ENCODE results near the gene KIAA1671. TPM values are rescaled to one million over a fixed set of nuclear protein-coding genes. Genes with fewer than 3 reads are reported as not detected.

KIAA1671 gene
- total and polyA plus RNA-seq, 2 of the 4 experiments (the other 2 are of a cell fraction), result 0.02 TPM; not detected in 1

DNA sequence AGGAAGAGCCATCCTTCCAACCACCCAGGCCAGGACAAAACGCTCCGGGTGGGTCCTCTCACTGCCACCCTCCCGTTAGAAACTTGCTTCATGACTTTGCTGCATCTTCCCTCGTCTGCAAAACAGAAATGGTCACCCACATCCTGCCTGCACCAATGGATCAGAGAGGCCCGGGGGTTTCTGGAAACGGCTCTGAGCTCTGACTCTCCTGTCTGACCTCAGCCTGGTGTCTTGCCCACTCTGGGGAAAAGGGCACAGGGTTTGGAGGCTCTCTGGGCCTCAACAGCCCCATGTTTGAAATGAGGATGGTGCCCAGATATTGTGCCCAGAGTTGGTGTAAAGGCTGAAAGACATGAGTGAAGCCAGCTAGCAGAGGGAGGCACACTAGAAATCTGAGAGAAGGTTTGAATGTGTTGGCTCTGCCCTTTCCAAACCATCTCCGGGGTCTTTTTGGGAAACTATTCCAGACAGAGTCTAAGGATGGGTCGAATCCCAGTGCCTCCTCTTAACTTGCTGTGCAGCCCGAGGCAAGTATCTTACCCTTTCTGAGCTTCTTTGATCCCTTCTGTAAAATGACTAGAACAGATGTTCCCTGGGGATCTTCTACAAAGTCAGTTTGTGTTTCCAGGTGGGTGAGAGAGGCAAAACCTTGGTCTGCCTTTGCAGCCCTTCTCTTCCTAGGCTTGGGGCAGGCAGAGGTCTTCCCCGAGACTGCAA is 249.2 kb downstream of the KIAA1671 start:
- dilution Hi-C loops (cut with HindIII; ENCODE audit: low sequenced_read_pairs, unreplicated experiment), result no loop called here

More for the DNA sequence above, 249.2 kb downstream of the KIAA1671 start:
- POLR2A ChIA-PET (ENCODE audit: unreplicated experiment), result no interaction called here
- no peaks in the 10 kb centered on the region for H4K20me1 ChIP-seq (ENCODE audit: insufficient read depth, low read length)
- no peak overlapping the region for H2AK9ac ChIP-seq (replicated peaks; ENCODE audit: low read depth, low read length, poor library complexity)
- H3K14ac ChIP-seq (replicated peaks; ENCODE audit: low read depth, low read length), result no peak overlapping the region
- H3K36me3 ChIP-seq (ENCODE audit: control insufficient read depth, insufficient read depth, low read length), result no peaks in the 10 kb centered on the region
- no peak overlapping the region for H3K4ac ChIP-seq (ENCODE audit: low read depth, low read length)
- no peak overlapping the region for H2AK5ac ChIP-seq (ENCODE audit: low read depth, low read length)
- CTCF ChIA-PET, result no interaction called here
- H2AFZ ChIP-seq (replicated peaks; ENCODE audit: low read length, poor library complexity), result no peak overlapping the region
- H3K9ac ChIP-seq (ENCODE audit: low read depth, low read length), result no peak overlapping the region
- TF ChIP-seq POLR2A (IDR thresholded peaks at IDR 0.05; ENCODE audit: low read depth, low read length) (no peak), RCOR1 (IDR thresholded peaks at IDR 0.05; ENCODE audit: insufficient replicate concordance, low read length) (no peak), SMC3 (IDR thresholded peaks at IDR 0.05; ENCODE audit: low read depth, low read length) (no peak), CHD1 (IDR thresholded peaks at IDR 0.05; ENCODE audit: low read depth, low read length) (no peak), BHLHE40 (IDR thresholded peaks at IDR 0.05; ENCODE audit: low read depth, low read length) (no peak), CEBPB (IDR thresholded peaks at IDR 0.05; ENCODE audit: low read depth, low read length) (no peak), FOS (IDR thresholded peaks at IDR 0.05; ENCODE audit: low read depth, low read length) (no peak)
- TF ChIP-seq, protein P1, sequence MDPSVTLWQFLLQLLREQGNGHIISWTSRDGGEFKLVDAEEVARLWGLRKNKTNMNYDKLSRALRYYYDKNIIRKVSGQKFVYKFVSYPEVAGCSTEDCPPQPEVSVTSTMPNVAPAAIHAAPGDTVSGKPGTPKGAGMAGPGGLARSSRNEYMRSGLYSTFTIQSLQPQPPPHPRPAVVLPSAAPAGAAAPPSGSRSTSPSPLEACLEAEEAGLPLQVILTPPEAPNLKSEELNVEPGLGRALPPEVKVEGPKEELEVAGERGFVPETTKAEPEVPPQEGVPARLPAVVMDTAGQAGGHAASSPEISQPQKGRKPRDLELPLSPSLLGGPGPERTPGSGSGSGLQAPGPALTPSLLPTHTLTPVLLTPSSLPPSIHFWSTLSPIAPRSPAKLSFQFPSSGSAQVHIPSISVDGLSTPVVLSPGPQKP (IDR thresholded peaks at IDR 0.05; ENCODE audit: borderline replicate concordance, low read depth, low read length), result no peak
- TF ChIP-seq, protein P2, sequence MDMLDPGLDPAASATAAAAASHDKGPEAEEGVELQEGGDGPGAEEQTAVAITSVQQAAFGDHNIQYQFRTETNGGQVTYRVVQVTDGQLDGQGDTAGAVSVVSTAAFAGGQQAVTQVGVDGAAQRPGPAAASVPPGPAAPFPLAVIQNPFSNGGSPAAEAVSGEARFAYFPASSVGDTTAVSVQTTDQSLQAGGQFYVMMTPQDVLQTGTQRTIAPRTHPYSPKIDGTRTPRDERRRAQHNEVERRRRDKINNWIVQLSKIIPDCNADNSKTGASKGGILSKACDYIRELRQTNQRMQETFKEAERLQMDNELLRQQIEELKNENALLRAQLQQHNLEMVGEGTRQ (IDR thresholded peaks at IDR 0.05; ENCODE audit: low read depth, low read length), result no peak
- no TSS peak for BruUV-seq (replicated peaks)
- H3K9me1 ChIP-seq (ENCODE audit: insufficient read depth, low read length), result no peaks in the 10 kb centered on the region
- ATAC-seq (ENCODE audit: low read depth) (no peak), DNase-seq (no peak)
- no peak overlapping the region for H4K91ac ChIP-seq (ENCODE audit: insufficient read depth, low read depth, low read length)
- no peak overlapping the region for H3K4me2 ChIP-seq (ENCODE audit: low read depth, low read length)
- no peak overlapping the region for H2BK15ac ChIP-seq (ENCODE audit: low read depth, low read length)
- no peak overlapping the region for H4K5ac ChIP-seq (ENCODE audit: low read depth, low read length)
- H2BK20ac ChIP-seq (ENCODE audit: low read depth, low read length), result no peak overlapping the region
- H3K79me1 ChIP-seq (ENCODE audit: low read depth in 1 of 2, low read length in 2 of 2), result no peaks in the 10 kb centered on the region
- no peak overlapping the region for H2BK5ac ChIP-seq (ENCODE audit: low read depth, low read length, poor library complexity, severe bottlenecking)
- WGBS, 2 experiments (ENCODE audit: extremely low coverage in 2 of 2, insufficient read length in 1 of 2), result 20% methylated on average over 2 of the region's 10 CpGs; no CpG with 5 or more reads in 1 of the 2 experiments
- in situ Hi-C loops (cut with MboI; ENCODE audit: low sequenced_read_pairs), result no loop called here
- no peak overlapping the region for H3K56ac ChIP-seq (ENCODE audit: extremely low read depth, insufficient read depth, low read length)
- no peaks in the 10 kb centered on the region for H3K9me3 ChIP-seq (ENCODE audit: control insufficient read depth, insufficient read depth, low read length)
- no peak overlapping the region for H3K23ac ChIP-seq (ENCODE audit: low read depth, low read length)
- H3K27me3 ChIP-seq (ENCODE audit: control insufficient read depth, insufficient read depth, low read length), result no peaks in the 10 kb centered on the region
- no peak overlapping the region for H4K8ac ChIP-seq (ENCODE audit: low read depth in 2 of 2, low read length in 2 of 2)
- intact Hi-C loops (cut with micrococcal nuclease), result loop anchor here (1.0 to 5.0 kb wide), 6 partner anchors 246 to 1159 kb away; no protein-coding TSS in a partner anchor
- H3K18ac ChIP-seq (ENCODE audit: low read depth, low read length), result no peak overlapping the region
- no peak overlapping the region for H2BK120ac ChIP-seq (ENCODE audit: low read depth, low read length)
- no peak overlapping the region for H3K27ac ChIP-seq (ENCODE audit: insufficient read depth, low read length)
- no peaks in the 10 kb centered on the region for H3K4me1 ChIP-seq (ENCODE audit: control insufficient read depth, insufficient read depth, low read length)
- no peak overlapping the region for H3K4me3 ChIP-seq (ENCODE audit: insufficient read depth, low read depth, low read length)
